ENCODE measurements around the gene PCDHGB3. TPM values are rescaled to one million over a fixed set of nuclear protein-coding genes. Genes with fewer than 3 reads are reported as not detected.
"Not testable (repeated sequence)": the region's sequence is repeated elsewhere in the genome, so short reads cannot be mapped to it uniquely, and the experiment has no call there.

Gene PCDHGB3
- total RNA-seq, 1 donor from 2014 or later: 12.3 TPM

DNA sequence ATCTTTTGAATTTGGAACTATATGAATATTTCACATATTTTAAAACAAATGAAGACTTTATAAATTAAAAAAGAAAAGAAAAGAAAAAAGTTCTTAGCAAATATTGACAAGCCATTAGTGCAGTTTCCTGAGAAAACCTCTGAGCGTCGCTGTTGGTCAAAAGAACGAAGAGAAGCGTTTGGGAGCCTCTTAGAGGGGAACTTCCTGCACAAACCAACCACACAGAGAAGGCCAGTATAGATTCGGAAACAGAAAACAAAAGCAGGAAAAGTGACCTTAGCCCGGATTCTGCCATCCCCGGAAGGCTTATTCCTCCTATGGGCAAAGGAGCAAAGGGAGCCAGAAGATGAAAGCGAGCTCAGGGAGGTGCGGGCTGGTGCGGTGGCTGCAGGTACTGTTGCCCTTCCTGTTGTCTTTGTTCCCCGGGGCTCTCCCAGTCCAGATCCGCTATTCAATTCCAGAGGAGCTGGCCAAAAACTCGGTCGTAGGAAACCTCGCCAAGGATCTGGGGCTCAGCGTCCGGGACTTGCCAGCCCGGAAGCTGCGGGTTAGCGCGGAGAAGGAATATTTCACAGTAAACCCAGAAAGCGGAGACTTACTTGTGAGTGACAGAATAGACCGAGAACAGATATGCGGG lies 10.1 kb upstream of the PCDHGB3 start, which contains the start of gene PCDHGB2:
Gene PCDHGB2, plus strand, starts transcription at position 205 of the 637 bp plus-strand sequence. Its CDS starts 142 bp downstream, at position 347.
- no peak for DNase-seq

DNA sequence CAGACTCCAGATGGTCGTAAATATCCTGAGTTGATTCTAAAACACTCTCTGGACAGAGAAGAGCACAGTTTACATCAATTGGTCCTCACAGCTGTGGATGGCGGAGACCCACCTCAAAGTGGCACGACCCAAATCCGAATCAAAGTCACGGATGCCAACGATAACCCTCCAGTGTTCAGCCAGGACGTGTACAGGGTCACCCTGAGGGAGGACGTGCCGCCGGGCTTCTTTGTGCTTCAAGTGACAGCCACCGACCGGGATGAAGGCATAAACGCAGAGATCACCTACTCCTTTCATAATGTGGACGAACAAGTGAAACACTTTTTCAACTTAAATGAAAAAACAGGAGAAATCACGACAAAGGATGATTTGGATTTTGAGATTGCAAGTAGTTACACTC lies 9.4 kb upstream of the PCDHGB3 start:
- no peak for DNase-seq

DNA sequence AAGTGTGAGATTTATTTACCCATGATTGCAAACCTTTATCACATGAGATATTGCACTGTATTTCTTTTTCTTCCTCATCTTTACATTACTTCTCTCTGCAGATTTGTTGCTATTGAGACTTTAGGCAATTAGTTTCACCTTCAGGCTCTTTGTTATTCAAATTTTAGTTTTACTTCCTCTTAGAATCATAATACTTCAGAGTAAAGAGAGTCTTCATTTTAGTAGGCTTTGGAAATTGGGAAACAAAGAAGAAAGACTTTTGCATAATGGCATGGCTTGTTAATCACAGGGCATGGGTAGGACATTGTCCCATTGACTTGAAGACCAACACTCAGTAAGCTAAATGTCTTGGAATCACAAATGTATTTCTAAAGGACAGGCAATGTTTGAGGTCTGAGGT lies 7.3 kb upstream of the PCDHGB3 start:
- DNase-seq: no peak

DNA sequence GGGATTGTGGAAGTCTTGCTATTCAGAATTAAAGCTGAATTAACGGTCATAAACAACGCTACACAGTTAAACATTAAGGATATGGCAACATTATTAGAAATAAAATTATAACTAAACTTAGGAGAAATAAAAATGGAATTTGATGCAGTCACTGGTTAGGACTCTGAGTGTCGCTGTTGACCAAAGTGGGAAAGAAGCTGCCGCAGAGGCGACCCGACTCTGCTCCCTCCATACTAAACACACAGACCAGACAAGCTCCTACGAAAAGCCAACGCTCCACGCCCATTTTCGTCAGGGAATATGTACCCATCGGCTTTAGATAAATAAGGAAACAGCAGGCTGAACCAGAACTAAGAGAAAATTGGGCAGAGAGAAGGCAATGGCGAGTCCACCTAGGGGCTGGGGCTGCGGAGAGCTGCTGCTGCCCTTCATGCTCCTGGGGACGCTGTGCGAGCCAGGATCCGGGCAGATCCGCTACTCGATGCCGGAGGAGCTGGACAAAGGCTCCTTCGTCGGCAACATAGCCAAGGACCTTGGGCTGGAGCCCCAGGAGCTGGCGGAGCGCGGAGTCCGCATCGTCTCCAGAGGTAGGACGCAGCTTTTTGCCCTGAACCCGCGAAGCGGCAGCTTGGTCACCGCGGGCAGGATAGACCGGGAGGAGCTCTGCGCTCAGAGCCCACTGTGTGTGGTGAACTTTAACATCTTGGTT lies 5.9 kb upstream of the PCDHGB3 start, which contains the start of gene PCDHGA5:
Gene PCDHGA5, plus strand, starts transcription at position 211 of the 709 bp plus-strand sequence. Its CDS starts 169 bp downstream, at position 380.
- no peak for DNase-seq

DNA sequence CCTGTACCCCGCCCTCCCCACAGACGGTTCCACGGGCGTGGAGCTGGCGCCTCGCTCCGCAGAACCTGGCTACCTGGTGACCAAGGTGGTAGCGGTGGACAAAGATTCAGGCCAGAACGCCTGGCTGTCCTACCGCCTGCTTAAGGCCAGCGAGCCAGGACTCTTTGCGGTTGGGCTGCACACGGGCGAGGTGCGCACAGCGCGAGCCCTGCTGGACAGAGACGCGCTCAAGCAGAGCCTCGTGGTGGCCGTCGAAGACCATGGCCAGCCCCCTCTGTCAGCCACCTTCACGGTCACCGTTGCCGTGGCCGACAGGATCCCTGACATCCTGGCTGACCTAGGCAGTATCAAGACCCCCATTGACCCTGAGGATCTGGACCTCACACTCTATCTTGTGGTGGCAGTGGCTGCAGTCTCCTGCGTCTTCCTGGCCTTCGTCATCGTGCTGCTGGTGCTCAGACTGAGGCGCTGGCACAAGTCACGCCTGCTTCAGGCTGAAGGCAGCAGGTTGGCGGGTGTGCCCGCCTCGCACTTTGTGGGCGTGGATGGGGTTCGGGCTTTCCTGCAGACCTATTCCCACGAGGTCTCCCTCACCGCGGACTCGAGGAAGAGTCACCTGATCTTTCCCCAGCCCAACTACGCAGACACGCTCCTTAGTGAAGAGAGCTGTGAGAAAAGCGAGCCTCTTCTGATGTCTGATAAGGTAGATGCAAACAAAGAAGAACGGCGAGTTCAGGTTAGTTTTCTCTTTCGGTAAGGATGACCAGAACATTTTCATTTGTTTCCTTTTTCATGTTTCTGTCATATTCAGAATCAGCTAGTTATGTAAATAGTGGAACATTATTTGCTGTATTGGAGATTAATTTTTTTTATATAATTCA lies 3.8 kb upstream of the PCDHGB3 start:
- no peak for DNase-seq

DNA sequence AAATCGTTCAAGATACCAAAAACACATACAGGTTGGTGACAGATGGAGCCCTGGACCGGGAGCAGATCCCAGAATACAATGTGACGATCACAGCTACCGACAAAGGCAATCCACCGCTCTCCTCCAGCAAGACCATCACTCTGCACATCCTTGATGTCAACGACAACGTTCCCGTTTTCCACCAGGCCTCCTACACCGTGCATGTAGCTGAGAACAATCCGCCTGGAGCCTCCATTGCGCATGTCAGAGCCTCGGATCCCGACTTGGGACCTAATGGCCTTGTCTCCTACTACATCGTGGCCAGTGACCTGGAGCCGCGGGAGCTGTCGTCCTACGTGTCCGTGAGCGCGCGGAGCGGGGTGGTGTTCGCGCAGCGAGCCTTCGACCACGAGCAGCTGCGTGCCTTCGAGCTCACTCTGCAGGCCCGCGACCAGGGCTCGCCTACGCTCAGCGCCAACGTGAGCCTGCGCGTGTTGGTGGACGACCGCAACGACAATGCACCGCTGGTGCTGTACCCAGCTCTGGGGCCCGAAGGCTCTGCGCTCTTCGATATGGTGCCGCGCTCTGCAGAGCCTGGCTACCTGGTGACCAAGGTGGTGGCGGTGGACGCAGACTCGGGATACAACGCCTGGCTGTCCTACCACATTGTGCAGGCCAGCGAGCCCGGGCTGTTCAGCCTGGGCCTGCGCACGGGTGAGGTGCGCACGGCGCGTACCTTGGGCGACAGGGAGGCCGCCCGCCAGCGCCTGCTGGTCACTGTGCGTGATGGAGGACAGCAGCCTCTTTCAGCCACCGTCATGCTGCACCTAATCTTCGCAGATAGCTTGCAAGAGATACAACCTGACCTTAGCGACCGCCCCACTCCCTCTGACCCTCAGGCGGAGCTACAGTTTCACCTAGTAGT lies 1.8 kb downstream of the PCDHGB3 start:
- DNase-seq: no peak

DNA sequence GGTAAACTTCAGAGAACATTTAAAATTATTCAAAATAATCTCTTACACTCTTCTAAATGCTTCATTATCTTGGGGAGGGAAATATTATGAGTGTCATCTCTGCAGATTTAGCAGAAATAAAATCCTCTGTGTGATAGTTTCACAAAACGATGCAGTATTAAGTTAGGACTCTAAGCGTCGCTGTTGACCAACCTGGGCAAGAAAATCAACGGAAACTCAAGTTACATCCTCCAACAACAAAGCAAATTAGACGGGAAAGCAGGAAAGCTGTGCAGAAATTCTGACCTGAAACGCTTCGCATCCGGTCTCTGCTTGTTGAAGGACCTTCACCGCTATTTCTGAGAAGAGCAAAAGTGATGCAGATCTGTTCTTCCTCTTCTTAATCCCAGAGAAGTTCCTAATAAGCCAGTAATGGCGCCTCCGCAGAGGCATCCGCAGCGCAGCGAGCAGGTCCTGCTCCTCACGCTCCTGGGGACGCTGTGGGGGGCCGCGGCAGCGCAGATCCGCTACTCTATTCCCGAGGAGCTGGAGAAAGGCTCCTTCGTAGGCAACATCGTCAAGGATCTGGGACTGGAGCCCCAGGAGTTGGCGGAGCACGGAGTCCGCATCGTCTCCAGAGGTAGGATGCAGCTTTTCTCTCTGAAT lies 3.8 kb downstream of the PCDHGB3 start, which contains the start of gene PCDHGA6:
Gene PCDHGA6, plus strand, starts transcription at position 219 of the 645 bp plus-strand sequence. Its CDS starts 193 bp downstream, at position 412.
- no peak for DNase-seq

DNA sequence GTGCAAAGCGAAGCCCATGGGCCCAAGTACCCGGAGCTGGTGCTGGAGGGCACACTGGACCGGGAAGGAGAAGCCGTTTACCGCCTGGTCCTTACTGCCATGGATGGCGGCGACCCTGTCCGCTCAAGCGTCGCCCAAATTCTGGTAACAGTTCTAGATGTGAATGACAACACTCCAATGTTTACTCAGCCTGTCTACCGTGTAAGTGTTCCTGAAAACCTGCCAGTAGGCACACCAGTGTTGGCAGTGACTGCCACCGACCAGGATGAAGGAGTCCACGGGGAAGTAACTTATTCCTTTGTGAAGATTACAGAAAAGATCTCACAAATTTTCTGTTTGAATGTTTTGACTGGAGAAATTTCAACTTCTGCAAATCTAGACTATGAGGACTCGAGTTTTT lies 4.6 kb downstream of the PCDHGB3 start:
- no peak for DNase-seq

DNA sequence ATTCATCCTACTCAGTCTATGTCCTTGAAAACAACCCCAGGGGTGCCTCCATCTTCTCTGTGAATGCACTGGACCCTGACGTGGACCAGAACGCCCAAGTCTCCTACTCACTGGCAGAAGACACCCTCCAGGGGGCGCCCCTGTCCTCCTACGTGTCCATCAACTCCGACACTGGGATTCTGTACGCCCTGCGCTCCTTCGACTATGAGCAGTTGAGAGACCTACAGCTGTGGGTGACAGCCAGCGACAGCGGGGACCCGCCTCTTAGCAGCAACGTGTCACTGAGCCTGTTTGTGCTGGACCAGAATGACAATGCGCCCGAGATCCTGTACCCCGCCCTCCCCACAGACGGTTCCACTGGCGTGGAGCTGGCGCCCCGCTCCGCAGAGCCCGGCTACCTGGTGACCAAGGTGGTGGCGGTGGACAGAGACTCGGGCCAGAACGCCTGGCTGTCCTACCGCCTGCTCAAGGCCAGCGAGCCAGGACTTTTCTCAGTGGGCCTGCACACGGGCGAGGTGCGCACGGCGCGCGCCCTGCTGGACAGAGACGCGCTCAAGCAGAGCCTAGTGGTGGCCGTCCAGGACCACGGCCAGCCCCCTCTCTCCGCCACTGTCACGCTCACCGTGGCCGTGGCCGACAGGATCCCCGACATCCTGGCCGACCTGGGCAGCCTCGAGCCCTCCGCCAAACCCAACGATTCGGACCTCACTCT lies 5.6 kb downstream of the PCDHGB3 start:
- not testable (repeated sequence) for DNase-seq

DNA sequence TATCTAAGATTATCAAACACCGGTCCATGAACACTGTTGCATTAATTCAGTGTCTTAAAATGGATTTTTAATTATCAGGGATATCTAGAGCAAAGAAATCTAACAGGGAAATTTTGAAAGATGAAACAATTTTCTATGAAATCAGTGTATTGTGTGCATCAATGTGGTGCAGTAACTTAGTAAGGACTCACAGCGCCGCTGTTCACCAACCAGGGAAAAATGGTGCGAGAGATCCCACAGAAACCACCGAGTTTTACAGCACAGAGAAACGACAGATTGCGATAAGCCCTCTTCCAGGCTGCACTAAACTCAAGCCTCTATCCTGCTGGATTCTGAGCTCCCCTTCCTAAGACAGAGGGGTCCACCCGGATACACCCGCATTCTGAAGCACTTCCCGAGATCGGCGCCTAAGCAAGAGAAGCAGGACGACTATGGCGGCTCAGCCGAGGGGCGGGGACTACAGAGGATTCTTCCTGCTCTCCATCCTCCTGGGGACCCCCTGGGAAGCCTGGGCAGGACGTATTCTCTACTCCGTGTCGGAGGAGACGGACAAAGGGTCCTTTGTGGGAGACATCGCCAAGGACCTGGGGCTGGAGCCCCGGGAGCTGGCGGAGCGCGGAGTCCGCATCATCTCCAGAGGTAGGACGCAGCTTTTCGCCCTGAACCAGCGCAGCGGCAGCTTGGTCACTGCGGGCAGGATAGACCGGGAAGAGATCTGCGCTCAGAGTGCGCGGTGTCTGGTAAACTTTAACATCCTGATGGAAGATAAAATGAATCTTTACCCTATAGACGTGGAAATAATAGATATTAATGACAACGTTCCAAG lies 12.6 kb downstream of the PCDHGB3 start, which contains the start of gene PCDHGA7:
Gene PCDHGA7, plus strand, starts transcription at position 274 of the 826 bp plus-strand sequence. Its CDS starts 158 bp downstream, at position 432.
- DNase-seq: no peak

DNA sequence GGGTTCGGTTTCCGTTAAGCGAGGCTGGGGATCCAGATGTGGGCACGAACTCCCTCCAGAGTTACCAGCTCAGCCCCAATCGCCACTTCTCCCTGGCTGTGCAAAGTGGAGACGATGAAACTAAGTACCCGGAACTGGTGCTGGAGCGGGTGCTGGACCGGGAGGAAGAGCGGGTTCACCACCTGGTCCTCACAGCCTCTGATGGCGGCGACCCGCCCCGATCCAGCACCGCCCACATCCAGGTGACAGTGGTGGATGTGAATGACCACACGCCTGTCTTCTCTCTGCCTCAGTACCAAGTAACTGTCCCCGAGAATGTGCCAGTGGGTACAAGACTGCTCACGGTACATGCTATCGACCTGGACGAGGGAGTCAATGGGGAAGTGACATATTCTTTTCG lies 13.3 kb downstream of the PCDHGB3 start:
- no peak for DNase-seq

DNA sequence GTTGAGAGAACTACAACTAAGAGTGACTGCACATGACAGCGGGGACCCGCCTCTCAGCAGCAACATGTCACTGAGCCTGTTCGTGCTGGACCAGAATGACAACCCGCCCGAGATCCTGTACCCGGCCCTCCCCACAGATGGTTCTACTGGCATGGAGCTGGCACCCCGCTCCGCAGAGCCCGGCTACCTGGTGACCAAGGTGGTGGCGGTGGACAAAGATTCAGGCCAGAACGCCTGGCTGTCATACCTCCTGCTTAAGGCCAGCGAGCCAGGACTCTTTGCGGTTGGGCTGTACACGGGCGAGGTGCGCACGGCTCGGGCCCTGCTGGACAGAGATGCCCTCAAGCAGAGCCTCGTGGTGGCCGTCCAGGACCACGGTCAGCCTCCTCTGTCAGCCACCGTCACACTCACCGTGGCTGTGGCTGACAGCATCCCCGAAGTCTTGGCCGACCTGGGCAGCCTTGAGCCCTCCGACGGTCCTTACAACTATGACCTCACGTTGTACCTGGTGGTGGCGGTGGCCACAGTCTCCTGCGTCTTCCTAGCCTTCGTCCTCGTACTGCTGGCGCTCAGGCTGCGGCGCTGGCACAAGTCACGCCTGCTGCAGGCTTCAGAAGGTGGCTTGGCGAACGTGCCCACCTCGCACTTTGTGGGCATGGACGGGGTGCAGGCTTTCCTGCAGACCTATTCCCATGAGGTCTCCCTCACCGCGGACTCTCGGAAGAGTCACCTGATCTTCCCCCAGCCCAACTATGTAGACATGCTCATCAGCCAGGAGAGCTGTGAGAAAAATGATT lies 14.6 kb downstream of the PCDHGB3 start:
- no peak for DNase-seq

DNA sequence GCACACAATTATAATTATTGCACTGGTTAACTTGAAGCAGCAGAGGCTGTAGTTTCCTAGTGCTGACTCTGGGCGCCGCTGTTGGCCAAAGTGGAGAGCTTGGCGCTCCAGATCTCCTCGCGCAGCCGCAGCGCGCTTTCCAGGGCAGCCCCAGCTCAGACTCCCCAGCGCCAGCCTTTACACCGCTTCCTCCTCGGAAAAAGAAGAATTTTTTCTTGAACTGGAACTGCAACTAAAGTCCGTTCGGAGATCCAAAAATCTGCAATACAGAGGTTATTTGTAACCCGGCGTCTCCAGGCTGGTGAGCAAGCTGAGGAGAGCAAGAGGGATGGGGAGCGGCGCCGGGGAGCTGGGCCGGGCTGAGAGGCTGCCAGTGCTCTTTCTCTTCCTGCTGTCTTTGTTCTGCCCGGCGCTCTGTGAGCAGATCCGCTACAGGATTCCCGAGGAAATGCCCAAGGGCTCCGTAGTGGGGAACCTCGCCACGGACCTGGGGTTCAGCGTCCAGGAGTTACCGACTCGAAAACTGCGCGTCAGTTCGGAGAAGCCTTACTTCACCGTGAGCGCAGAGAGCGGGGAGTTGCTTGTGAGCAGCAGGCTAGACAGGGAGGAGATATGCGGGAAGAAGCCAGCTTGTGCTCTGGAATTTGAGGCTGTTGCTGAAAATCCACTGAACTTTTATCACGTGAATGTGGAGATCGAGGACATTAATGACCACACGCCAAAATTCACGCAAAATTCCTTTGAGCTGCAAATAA lies 17.7 kb downstream of the PCDHGB3 start, which contains the start of gene PCDHGB4:
Gene PCDHGB4, plus strand, starts transcription at position 142 of the 755 bp plus-strand sequence. Its CDS starts 187 bp downstream, at position 329.
- not testable (repeated sequence) for DNase-seq

DNA sequence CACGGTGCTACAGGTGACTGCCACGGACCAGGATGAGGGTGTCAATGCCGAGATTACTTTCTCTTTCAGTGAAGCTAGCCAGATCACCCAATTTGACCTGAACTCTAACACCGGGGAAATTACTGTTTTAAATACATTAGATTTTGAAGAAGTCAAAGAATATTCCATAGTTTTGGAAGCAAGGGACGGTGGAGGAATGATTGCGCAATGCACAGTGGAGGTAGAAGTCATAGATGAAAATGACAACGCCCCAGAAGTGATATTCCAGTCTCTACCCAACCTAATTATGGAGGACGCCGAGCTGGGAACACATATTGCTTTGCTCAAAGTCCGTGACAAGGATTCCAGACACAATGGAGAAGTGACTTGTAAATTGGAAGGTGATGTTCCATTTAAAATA lies 18.6 kb downstream of the PCDHGB3 start:
- DNase-seq: no peak

DNA sequence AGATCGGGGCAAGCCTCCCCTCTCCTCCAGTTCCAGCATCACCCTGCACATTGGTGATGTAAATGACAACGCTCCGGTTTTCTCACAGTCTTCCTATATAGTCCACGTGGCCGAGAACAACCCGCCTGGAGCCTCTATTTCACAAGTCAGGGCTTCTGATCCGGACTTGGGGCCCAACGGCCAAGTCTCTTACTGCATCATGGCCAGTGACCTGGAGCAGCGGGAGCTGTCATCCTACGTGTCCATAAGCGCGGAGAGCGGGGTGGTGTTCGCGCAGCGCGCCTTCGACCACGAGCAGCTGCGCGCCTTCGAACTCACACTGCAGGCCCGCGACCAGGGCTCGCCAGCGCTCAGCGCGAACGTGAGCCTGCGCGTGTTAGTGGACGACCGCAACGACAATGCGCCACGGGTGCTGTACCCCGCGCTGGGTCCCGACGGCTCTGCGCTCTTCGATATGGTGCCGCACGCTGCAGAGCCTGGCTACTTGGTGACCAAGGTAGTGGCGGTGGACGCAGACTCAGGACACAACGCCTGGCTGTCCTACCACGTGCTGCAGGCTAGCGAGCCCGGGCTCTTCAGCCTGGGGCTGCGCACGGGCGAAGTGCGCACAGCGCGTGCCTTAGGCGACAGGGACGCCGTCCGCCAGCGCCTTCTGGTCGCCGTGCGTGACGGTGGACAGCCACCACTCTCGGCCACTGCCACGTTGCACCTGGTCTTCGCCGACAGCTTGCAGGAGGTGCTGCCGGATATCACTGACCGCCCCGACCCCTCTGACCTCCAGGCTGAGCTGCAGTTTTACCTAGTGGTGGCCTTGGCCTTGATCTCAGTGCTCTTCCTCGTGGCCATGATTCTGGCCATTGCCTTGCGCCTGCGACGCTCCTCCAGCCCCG lies 19.4 kb downstream of the PCDHGB3 start:
- DNase-seq: no peak

DNA sequence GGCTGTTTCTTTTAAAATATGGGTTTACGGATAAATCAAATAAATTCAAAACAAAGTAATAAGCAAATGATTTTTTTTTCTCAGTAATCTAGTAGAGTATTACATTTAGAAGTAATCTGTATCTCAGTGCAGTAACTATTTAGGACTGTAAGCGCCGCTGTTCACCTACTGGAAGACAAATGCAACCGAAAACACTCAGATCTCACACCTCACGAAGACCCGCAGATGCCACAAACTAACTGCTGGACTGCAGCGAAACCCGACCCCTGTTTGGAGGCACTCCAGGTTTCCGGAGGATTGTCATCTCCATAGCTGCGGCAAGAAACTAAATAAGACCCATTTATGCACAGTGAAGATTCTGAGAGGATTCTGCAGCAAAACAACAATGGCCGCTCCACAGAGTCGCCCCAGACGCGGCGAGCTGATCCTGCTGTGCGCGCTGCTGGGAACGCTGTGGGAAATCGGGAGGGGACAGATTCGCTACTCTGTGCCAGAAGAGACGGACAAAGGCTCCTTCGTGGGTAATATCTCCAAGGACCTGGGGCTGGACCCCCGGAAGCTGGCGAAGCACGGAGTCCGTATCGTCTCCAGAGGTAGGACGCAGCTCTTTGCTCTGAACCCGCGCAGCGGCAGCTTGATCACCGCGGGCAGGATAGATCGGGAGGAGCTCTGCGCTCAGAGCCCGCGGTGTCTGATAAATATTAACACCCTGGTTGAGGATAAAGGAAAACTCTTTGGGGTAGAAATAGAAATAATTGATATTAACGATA lies 22.6 kb downstream of the PCDHGB3 start, which contains the start of gene PCDHGA8:
Gene PCDHGA8, plus strand, starts transcription at position 205 of the 770 bp plus-strand sequence. Its CDS starts 181 bp downstream, at position 386.
- no peak for DNase-seq
